ENCODE results near the gene GPNMB. TPM values are rescaled to one million over a fixed set of nuclear protein-coding genes. Genes with fewer than 3 reads are reported as not detected.

The GPNMB gene
- total and polyA plus RNA-seq, 12 donors: 49.6 to 612 (median 220) TPM

DNA sequence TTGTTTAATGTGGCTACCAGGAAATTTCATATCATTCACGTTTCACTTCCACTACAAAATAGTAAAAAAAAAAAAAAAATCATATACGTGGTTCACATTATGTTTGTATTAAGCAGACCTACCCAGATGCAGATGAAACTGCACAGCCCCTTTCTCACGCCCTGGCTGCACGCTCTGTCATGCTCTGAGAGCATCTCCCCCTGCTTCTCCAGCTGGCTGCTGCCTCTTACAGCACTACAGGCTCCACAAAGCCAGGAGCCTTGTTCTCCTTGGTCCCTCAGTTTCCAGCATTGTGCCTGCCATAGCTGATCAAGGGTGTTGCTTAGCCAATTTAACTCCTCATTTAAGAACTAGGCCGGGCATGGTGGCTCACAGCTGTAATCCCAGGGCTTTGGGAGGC is 6.9 kb upstream of the GPNMB start:
- Histone ChIP-seq H3K4me1 (peaks cover 0 to 16% (median 0%) of the 10 kb centered on the region in 9 donors), H3K36me3 (no peaks in the 10 kb centered on the region), H3K4me3 (no peak overlapping the region), H3K27me3 (no peaks in the 10 kb centered on the region), H3K27ac (no peak overlapping the region), H3K9me3 (no peaks in the 10 kb centered on the region)
- no peak for ATAC-seq
- TF ChIP-seq, protein P1, sequence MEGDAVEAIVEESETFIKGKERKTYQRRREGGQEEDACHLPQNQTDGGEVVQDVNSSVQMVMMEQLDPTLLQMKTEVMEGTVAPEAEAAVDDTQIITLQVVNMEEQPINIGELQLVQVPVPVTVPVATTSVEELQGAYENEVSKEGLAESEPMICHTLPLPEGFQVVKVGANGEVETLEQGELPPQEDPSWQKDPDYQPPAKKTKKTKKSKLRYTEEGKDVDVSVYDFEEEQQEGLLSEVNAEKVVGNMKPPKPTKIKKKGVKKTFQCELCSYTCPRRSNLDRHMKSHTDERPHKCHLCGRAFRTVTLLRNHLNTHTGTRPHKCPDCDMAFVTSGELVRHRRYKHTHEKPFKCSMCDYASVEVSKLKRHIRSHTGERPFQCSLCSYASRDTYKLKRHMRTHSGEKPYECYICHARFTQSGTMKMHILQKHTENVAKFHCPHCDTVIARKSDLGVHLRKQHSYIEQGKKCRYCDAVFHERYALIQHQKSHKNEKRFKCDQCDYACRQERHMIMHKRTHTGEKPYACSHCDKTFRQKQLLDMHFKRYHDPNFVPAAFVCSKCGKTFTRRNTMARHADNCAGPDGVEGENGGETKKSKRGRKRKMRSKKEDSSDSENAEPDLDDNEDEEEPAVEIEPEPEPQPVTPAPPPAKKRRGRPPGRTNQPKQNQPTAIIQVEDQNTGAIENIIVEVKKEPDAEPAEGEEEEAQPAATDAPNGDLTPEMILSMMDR (IDR thresholded peaks at IDR 0.05): no peak
- DNase-seq: no peak
- WGBS, 2 donors: 78 to 84% methylated on average over 5 of the region's 5 CpGs
- intact Hi-C loops (cut with DNase I): loop anchor here in 4 of 10 donors (10.0 kb wide), 2 partner anchors 45 to 135 kb away; partner anchors contain the start of gene KLHL7 (in 2 of the 4)

DNA sequence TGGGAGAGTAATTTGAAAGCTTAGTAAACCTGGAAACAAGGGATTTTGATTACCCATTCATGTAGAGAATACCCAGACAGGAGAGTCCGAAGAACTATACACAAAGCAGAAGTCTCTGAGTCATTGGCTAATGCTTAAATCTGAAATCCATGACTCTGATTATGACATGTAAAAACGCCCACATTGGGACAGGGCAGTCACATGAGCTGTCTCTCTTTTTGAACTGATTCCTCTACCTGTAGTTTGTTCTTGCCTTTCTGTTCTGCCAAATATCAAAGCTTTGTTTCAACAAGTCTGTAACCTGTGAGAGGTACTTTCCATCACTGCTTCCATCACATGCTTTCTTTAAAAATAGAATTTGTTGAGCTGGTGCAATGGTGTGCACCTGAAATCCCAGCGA is 4.3 kb upstream of the GPNMB start:
- TF ChIP-seq, protein P1 (IDR thresholded peaks at IDR 0.05): no peak
- no peak overlapping the region for H3K4me3 ChIP-seq
- H3K36me3 ChIP-seq: no peaks in the 10 kb centered on the region
- ATAC-seq: peak in 1 of 8 donors; percentile 13
- 41 to 52% methylated on average over 3 of the region's 3 CpGs for WGBS, 2 donors
- intact Hi-C loops (cut with DNase I): loop anchor here in 4 of 10 donors (10.0 kb wide), 2 partner anchors 48 to 138 kb away; partner anchors contain the start of gene KLHL7 (in 2 of the 4)
- H3K27ac ChIP-seq: peak overlapping the region in 5 of 10 donors; percentile 23 to 76 (median 64)
- peaks cover 0 to 3% (median 0%) of the 10 kb centered on the region in 7 donors for H3K27me3 ChIP-seq
- H3K9me3 ChIP-seq: no peaks in the 10 kb centered on the region
- DNase-seq: no peak
- peaks cover 0 to 29% (median 9%) of the 10 kb centered on the region in 9 donors for H3K4me1 ChIP-seq

- no peaks in the 10 kb centered on the region for H3K36me3 ChIP-seq
- WGBS, 2 donors: 56 to 58% methylated on average over 4 of the region's 4 CpGs
- peak overlapping the region in 6 of 10 donors; percentile 23 to 76 (median 64) for H3K27ac ChIP-seq
- H3K4me3 ChIP-seq: no peak overlapping the region
- intact Hi-C loops (cut with DNase I): loop anchor here in 4 of 10 donors (10.0 kb wide), 2 partner anchors 48 to 138 kb away; partner anchors contain the start of gene KLHL7 (in 2 of the 4)
- TF ChIP-seq, protein P1 (IDR thresholded peaks at IDR 0.05): no peak
- H3K9me3 ChIP-seq: no peaks in the 10 kb centered on the region
- H3K4me1 ChIP-seq: peaks cover 0 to 29% (median 14%) of the 10 kb centered on the region in 9 donors
- DNase-seq (no peak), ATAC-seq (no peak)
- peaks cover 0 to 9% (median 0%) of the 10 kb centered on the region in 7 donors for H3K27me3 ChIP-seq
Observed at GRCh38 chr7:23242935-23243334, 3.6 kb upstream of the GPNMB start.

- TF ChIP-seq, protein P1 (IDR thresholded peaks at IDR 0.05): no peak
- no peak for DNase-seq
- WGBS, 2 donors: 18 to 34% methylated on average over 6 of the region's 6 CpGs
- intact Hi-C loops (cut with DNase I): loop anchor here in 7 of 10 donors (5.0 to 10.0 kb wide), 8 partner anchors 40 to 145 kb away; partner anchors contain the start of genes KLHL7 (in 2 of the 7) and NUP42 (in 2 of the 7)
- H3K27ac ChIP-seq: peak overlapping the region; percentile 55 to 91 (median 82)
- peaks cover 0 to 15% (median 0%) of the 10 kb centered on the region in 7 donors for H3K27me3 ChIP-seq
- peaks cover 0 to 27% (median 0%) of the 10 kb centered on the region in 9 donors for H3K36me3 ChIP-seq
- peaks cover 0 to 11% (median 0%) of the 10 kb centered on the region in 11 donors for H3K9me3 ChIP-seq
- peaks cover 0 to 47% (median 23%) of the 10 kb centered on the region in 9 donors for H3K4me1 ChIP-seq
- peak; percentile 18 to 61 (median 44) for ATAC-seq
- peak overlapping the region; percentile 43 to 66 (median 60) for H3K4me3 ChIP-seq
Observed at GRCh38 chr7:23247046-23247602, 549 bp downstream of the GPNMB start.

All from heart right ventricle (tissue), 16 donors.